HCT116 (cell line): Measurements from ENCODE around the gene RTTN. TPM values are rescaled to one million over a fixed set of nuclear protein-coding genes. Genes with fewer than 3 reads are reported as not detected.

ENCODE experiments used
- ATAC-seq: fragments of 200-7000 bp; cut with Tn5 transposase; 2 replicates; pipeline ENCODE4 v1.9.1; 2020; ENCODE audit warnings: mild to moderate bottlenecking, moderate library complexity
- BruUV-seq: library from RNA; stranded (reverse); fragments of 400-500 nt; replicated peaks from 2 replicates; lab custom pipeline; 2021; lab: Mats Ljungman, UMichigan
- CTCF ChIA-PET: fragments of 300-600 bp; sonication (Branson Sonifier 250); formaldehyde crosslinking; loops from one replicate; lab custom pipeline; 2021; ENCODE audit warnings: antibody characterized with exemption; lab: Charles Lee
- POLR2A ChIA-PET: fragments of 300-600, 350-600 bp; sonication (Branson Sonifier 250); formaldehyde crosslinking; loops from one replicate; lab custom pipeline; 2021; ENCODE audit warnings: antibody characterized with exemption; lab: Charles Lee
- RAD21 ChIA-PET, 2 experiments: fragments of 300-600 bp; sonication (Branson Sonifier 250); formaldehyde crosslinking; loops; one replicate each; lab custom pipeline; 2023; ENCODE audit warnings: low total read pairs in 2 of 2; ENCODE audit not compliant: uncharacterized antibody in 2 of 2, unreplicated experiment in 2 of 2, low non-redundant PET in 1 of 2; lab: Charles Lee
- DNase-seq: peaks from one replicate; pipeline ENCODE4 v3.0.0-alpha.2; 2010; ENCODE audit warnings: low read depth, low spot score
- H2AFZ ChIP-seq: fragments of 200-600 bp; shearing (Covaris generic), sonication (generic); 2 replicates; pipeline ENCODE4 v1.6.1; 2017; ENCODE audit warnings: low read depth, mixed run types, mixed read lengths, antibody characterized with exemption, low read length; ENCODE audit not compliant: poor library complexity, severe bottlenecking
- H3K27ac ChIP-seq: 2 replicates; pipeline ENCODE4 v1.5.1; 2012; ENCODE audit warnings: low read depth, low read length
- H3K27me3 ChIP-seq: fragments of 200-600 bp; sonication (generic); 2 replicates; pipeline ENCODE4 v1.6.1; 2016; ENCODE audit warnings: mixed run types, low read length, mixed read lengths; ENCODE audit not compliant: insufficient read depth
- H3K36me3 ChIP-seq, 2 experiments: fragments of 200-500 bp in 1 of 2; fragments of 200-600 bp in 1 of 2; sonication (Bioruptor generic) in 1 of 2; sonication (generic) in 1 of 2; 2 replicates each; pipeline versions ENCODE4 v1.5.1 to v1.6.1; 2014 to 2016; ENCODE audit warnings: low read length in 2 of 2, inconsistent platforms in 1 of 2, mixed read lengths in 1 of 2, mixed run types in 1 of 2; ENCODE audit not compliant: insufficient read depth in 2 of 2, control insufficient read depth in 1 of 2
- H3K4me1 ChIP-seq, 2 experiments: fragments of 200-600 bp in 1 of 2; sonication (generic) in 1 of 2; 2 replicates each; pipeline versions ENCODE4 v1.5.1 to v1.6.1; 2012 to 2017; ENCODE audit warnings: low read length in 2 of 2, inconsistent platforms in 1 of 2, mild to moderate bottlenecking in 1 of 2, mixed read lengths in 1 of 2, mixed run types in 1 of 2, moderate library complexity in 1 of 2; ENCODE audit not compliant: insufficient read depth in 2 of 2, control insufficient read depth in 1 of 2
- H3K4me2 ChIP-seq: fragments of 200-600 bp; sonication (generic); 2 replicates; pipeline ENCODE4 v1.6.1; 2017; ENCODE audit warnings: mixed run types, low read length, mixed read lengths
- H3K4me3 ChIP-seq, 2 experiments: fragments of 200-600 bp in 1 of 2; sonication (generic) in 1 of 2; replicated peaks in 1 of 2; 2 replicates each; pipeline ENCODE4 v1.5.1; 2011 to 2016; ENCODE audit warnings: low read length in 2 of 2, control low read depth in 1 of 2, low read depth in 1 of 2, mild to moderate bottlenecking in 1 of 2, mixed read lengths in 1 of 2, mixed run types in 1 of 2
- H3K79me2 ChIP-seq: fragments of 200-600 bp; sonication (generic); 2 replicates; pipeline ENCODE4 v1.6.1; 2017; ENCODE audit warnings: mild to moderate bottlenecking, mixed run types, low read length, moderate library complexity, mixed read lengths; ENCODE audit not compliant: insufficient read depth
- H3K9ac ChIP-seq: fragments of 200-600 bp; sonication (generic); 2 replicates; pipeline ENCODE4 v1.6.1; 2016; ENCODE audit warnings: low read length, mixed read lengths
- H3K9me2 ChIP-seq: fragments of 200-600 bp; sonication (generic), shearing (Covaris generic); 2 replicates; pipeline ENCODE4 v1.6.1; 2017; ENCODE audit warnings: mixed run types, mild to moderate bottlenecking, moderate library complexity; ENCODE audit not compliant: insufficient read depth
- H3K9me3 ChIP-seq, 2 experiments: fragments of 200-500 bp in 1 of 2; fragments of 200-600 bp in 1 of 2; sonication (Bioruptor generic) in 1 of 2; sonication (generic) in 1 of 2; 2 replicates each; pipeline ENCODE4 v1.6.1; 2014 to 2017; ENCODE audit warnings: low read length in 2 of 2, mixed read lengths in 2 of 2, inconsistent platforms in 1 of 2, low read depth in 1 of 2, mild to moderate bottlenecking in 1 of 2, mixed run types in 1 of 2, moderate library complexity in 1 of 2; ENCODE audit not compliant: control insufficient read depth in 1 of 2, insufficient read depth in 1 of 2
- H4K20me1 ChIP-seq: fragments of 200-600 bp; sonication (generic), shearing (Covaris generic); 2 replicates; pipeline ENCODE4 v1.6.1; 2017; ENCODE audit warnings: mixed run types, mild to moderate bottlenecking, moderate library complexity; ENCODE audit not compliant: insufficient read depth
- CBX3 ChIP-seq: IDR thresholded peaks from 2 replicates; pipeline ENCODE4 v1.6.1; 2012; ENCODE audit warnings: low read depth
- CEBPB ChIP-seq: IDR thresholded peaks from 2 replicates; pipeline ENCODE4 v1.6.1; 2012; ENCODE audit warnings: low read depth
- CTCF ChIP-seq, 3 experiments: fragments of 200-600 bp in 1 of 3; sonication (generic) in 1 of 3; IDR thresholded peaks in 2 of 3; conservative IDR thresholded peaks in 1 of 3; 2 replicates each; pipeline ENCODE4 v1.5.1; 2012 to 2017; ENCODE audit warnings: low read depth in 2 of 3, low read length in 2 of 3, antibody characterized with exemption in 1 of 3, borderline replicate concordance in 1 of 3, control low read depth in 1 of 3, mild to moderate bottlenecking in 1 of 3, mixed read lengths in 1 of 3, mixed run types in 1 of 3, moderate library complexity in 1 of 3; ENCODE audit not compliant: insufficient read depth in 1 of 3
- EZH2 ChIP-seq: fragments of 200-600 bp; sonication (generic); IDR thresholded peaks from 2 replicates; pipeline ENCODE4 v1.6.1; 2017; ENCODE audit warnings: antibody characterized with exemption, mixed run types
- POLR2A ChIP-seq: IDR thresholded peaks from 2 replicates; pipeline ENCODE4 v1.7.0; 2011; ENCODE audit warnings: borderline replicate concordance; ENCODE audit not compliant: insufficient read depth, insufficient read length; ENCODE audit errors: extremely low read depth
- POLR2AphosphoS5 ChIP-seq: IDR thresholded peaks from 2 replicates; pipeline ENCODE4 v1.6.1; 2011; ENCODE audit warnings: mild to moderate bottlenecking, low read depth, low read length, moderate library complexity
- SRF ChIP-seq: IDR thresholded peaks from 2 replicates; pipeline ENCODE4 v1.6.1; 2012; ENCODE audit warnings: low read depth
- YY1 ChIP-seq: IDR thresholded peaks from 2 replicates; pipeline ENCODE4 v1.6.1; 2011; ENCODE audit warnings: low read length, low read depth, moderate library complexity, mild to moderate bottlenecking; ENCODE audit not compliant: insufficient replicate concordance; ENCODE audit errors: extremely low read depth
- ZNF274 ChIP-seq: fragments of 200-500 bp; sonication (Bioruptor generic); IDR thresholded peaks from 2 replicates; pipeline ENCODE4 v1.6.1; 2014; ENCODE audit warnings: mild to moderate bottlenecking, low read depth, low read length, inconsistent platforms
- intact Hi-C: fragments of 100-400 bp; cut with micrococcal nuclease; formaldehyde crosslinking; loops from 2 replicates; pipeline ENCODE4 v1.10.0; 2022
- total RNA-seq: library from RNA; stranded (reverse); gene quantifications from one replicate; pipeline ENCODE4 v1.2.1, GENCODE V29; 2021; ENCODE audit not compliant: unreplicated experiment
- TF ChIP-seq, protein P1 (sequence below): IDR thresholded peaks from 2 replicates; pipeline ENCODE4 v1.6.1; 2011; ENCODE audit warnings: mild to moderate bottlenecking, low read length, moderate library complexity; ENCODE audit not compliant: insufficient replicate concordance; ENCODE audit errors: extremely low read depth
- TF ChIP-seq, protein P2 (sequence below): IDR thresholded peaks from 2 replicates; pipeline ENCODE4 v1.6.1; 2012

RTTN gene
- total RNA-seq, 1 experiment from 2014 or later = 41.2 TPM

DNA sequence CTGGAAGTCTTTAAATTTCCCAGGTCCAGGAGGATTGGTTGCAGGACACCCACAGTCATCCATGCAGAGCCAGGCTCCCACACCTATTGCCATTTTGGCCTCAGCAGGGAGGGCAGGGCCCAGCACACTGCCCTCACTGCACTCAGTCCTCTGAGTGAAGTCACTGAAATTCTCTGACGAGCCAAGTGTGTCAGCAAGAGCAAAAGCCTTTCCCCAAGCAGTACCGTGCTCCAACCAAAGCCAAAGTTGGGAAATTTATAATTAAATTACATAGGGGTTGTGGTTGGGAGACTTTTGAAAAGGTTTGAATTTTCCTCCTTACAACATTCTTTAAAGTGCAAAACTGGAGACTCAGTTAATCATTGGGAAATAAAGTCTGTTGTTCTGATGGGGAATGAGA is 159.3 kb downstream of the RTTN start:
- peaks cover 0 to 8% of the 10 kb centered on the region in 2 experiments; a peak in 2 of 4 replicates for H3K4me1 ChIP-seq
- DNase-seq (no peak), ATAC-seq (no peak)
- H3K27ac ChIP-seq = no peak overlapping the region
- H3K36me3 ChIP-seq = peaks cover 0 to 3% of the 10 kb centered on the region in 2 experiments; a peak in 1 of 4 replicates
- no peaks in the 10 kb centered on the region for H4K20me1 ChIP-seq
- H3K27me3 ChIP-seq = no peaks in the 10 kb centered on the region
- intact Hi-C loops = no loop called here
- TF ChIP-seq SRF (no peak), ZNF274 (no peak), CTCF (IDR thresholded peaks at IDR 0.05 in 2 of 3, conservative IDR thresholded peaks at IDR 0.05 in 1 of 3; ENCODE audit: borderline replicate concordance in 1 of 3, insufficient read depth in 1 of 3, low read depth in 2 of 3, low read length in 2 of 3) (no peak), CEBPB (no peak), POLR2AphosphoS5 (no peak), POLR2A (no peak), CBX3 (no peak), EZH2 (no peak), YY1 (no peak)
- TF ChIP-seq, protein P1, sequence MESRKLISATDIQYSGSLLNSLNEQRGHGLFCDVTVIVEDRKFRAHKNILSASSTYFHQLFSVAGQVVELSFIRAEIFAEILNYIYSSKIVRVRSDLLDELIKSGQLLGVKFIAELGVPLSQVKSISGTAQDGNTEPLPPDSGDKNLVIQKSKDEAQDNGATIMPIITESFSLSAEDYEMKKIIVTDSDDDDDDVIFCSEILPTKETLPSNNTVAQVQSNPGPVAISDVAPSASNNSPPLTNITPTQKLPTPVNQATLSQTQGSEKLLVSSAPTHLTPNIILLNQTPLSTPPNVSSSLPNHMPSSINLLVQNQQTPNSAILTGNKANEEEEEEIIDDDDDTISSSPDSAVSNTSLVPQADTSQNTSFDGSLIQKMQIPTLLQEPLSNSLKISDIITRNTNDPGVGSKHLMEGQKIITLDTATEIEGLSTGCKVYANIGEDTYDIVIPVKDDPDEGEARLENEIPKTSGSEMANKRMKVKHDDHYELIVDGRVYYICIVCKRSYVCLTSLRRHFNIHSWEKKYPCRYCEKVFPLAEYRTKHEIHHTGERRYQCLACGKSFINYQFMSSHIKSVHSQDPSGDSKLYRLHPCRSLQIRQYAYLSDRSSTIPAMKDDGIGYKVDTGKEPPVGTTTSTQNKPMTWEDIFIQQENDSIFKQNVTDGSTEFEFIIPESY = no peak
- TF ChIP-seq, protein P2, sequence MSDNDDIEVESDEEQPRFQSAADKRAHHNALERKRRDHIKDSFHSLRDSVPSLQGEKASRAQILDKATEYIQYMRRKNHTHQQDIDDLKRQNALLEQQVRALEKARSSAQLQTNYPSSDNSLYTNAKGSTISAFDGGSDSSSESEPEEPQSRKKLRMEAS = no peak
- no peaks in the 10 kb centered on the region for H3K9me3 ChIP-seq
- H3K79me2 ChIP-seq = no peaks in the 10 kb centered on the region; the same call in 1 of the 2 replicates
- H3K4me3 ChIP-seq = no peak overlapping the region
- H2AFZ ChIP-seq = no peak overlapping the region
- POLR2A ChIA-PET = no interaction called here
- H3K9me2 ChIP-seq = no peaks in the 10 kb centered on the region
- no TSS peak for BruUV-seq
- CTCF ChIA-PET = no interaction called here
- RAD21 ChIA-PET = no interaction called here
- H3K9ac ChIP-seq = no peak overlapping the region
- no peak overlapping the region for H3K4me2 ChIP-seq
